DND-41 (cell line): ENCODE results near the gene RORC.
A peak's percentile ranks its signal among the peaks of the same experiment; 100 is the strongest.

Source experiments
- ATAC-seq: fragments of 200-7000 bp; cut with Tn5 transposase; 3 replicates; pipeline ENCODE4 v1.9.1; 2021; ENCODE audit warnings: low read depth; ENCODE audit not compliant: insufficient read depth
- DNase-seq: peaks from one replicate; pipeline ENCODE4 v3.0.0-alpha.2; 2020
- H2AFZ ChIP-seq: 2 replicates; pipeline ENCODE4 v1.6.0; 2012; ENCODE audit warnings: low read depth, low read length
- H3K27ac ChIP-seq: 2 replicates; pipeline ENCODE4 v1.5.1; 2012; ENCODE audit warnings: low read length, inconsistent platforms
- H3K27me3 ChIP-seq: fragments of 200-600 bp; sonication (generic); 2 replicates; pipeline ENCODE4 v1.6.0; 2012; ENCODE audit warnings: low read length, mild to moderate bottlenecking, inconsistent platforms; ENCODE audit not compliant: insufficient read depth, poor library complexity
- H3K36me3 ChIP-seq: 2 replicates; pipeline ENCODE4 v1.5.1; 2012; ENCODE audit warnings: low read length, inconsistent platforms; ENCODE audit not compliant: insufficient read depth
- H3K4me1 ChIP-seq: 2 replicates; pipeline ENCODE4 v1.5.1; 2012; ENCODE audit warnings: mild to moderate bottlenecking, low read length; ENCODE audit not compliant: insufficient read depth
- H3K4me2 ChIP-seq: 2 replicates; pipeline ENCODE4 v1.6.0; 2012; ENCODE audit warnings: mild to moderate bottlenecking, moderate library complexity, low read length, inconsistent platforms; ENCODE audit not compliant: insufficient read depth
- H3K4me3 ChIP-seq, 2 experiments: fragments of 200-600 bp in 1 of 2; shearing (Covaris generic) in 1 of 2; 2 replicates each; pipeline ENCODE4 v1.5.1; 2012 to 2016; ENCODE audit warnings: inconsistent platforms in 2 of 2, low read length in 2 of 2, mild to moderate bottlenecking in 2 of 2, low read depth in 1 of 2, moderate library complexity in 1 of 2
- H3K79me2 ChIP-seq: 2 replicates; pipeline ENCODE4 v1.6.0; 2012; ENCODE audit warnings: low read length, inconsistent platforms; ENCODE audit not compliant: insufficient read depth
- H3K9ac ChIP-seq: 2 replicates; pipeline ENCODE4 v1.6.0; 2012; ENCODE audit warnings: low read depth, mild to moderate bottlenecking, inconsistent platforms, low read length, moderate library complexity
- H3K9me3 ChIP-seq: 2 replicates; pipeline ENCODE4 v1.5.1; 2012; ENCODE audit warnings: low read length, moderate library complexity, mild to moderate bottlenecking, inconsistent platforms; ENCODE audit not compliant: insufficient read depth, severe bottlenecking
- H4K20me1 ChIP-seq: 2 replicates; pipeline ENCODE4 v1.6.0; 2012; ENCODE audit warnings: low read length; ENCODE audit not compliant: insufficient read depth
- CTCF ChIP-seq: IDR thresholded peaks from 2 replicates; pipeline ENCODE4 v1.5.1; 2012; ENCODE audit warnings: borderline replicate concordance, low read length, moderate library complexity, mild to moderate bottlenecking; ENCODE audit not compliant: poor library complexity, severe bottlenecking; ENCODE audit errors: extremely low read depth
- EZH2 ChIP-seq: IDR thresholded peaks from 3 replicates; pipeline ENCODE4 v1.6.1; 2012; ENCODE audit warnings: borderline replicate concordance, low read depth, mild to moderate bottlenecking, moderate library complexity, low read length, inconsistent platforms; ENCODE audit not compliant: severe bottlenecking

RORC gene

DNA sequence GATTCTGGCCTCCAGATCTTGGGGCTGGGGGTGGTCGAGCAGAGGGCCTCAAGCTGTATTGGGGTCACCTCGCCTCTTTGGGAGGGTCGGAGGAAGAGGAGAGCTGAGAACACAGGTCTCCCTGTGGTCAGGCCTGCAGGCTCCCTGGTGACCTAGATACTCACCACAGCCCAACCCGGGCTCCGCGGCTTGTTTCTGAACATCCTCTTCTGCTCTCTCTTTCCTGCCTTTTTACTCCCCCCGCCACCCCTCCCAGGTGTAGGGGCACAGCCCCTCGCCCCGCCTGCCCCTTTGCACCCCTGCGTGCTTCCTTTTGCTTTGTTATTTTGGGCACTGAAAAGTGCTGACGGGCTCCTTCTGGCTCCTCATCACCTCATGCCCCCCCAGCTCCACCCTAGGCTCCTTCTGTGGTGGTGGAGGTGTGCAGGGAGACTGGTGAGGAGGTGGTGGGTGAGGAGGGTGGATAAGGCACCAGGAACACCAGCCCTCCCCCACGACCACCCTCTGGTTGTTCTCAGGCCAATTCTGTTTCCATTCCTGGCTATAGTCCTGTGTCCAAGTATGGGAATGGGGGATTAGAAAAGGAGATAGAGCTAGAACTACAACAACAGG lies 15.8 kb downstream of the RORC start:
- peaks cover 11% of the 10 kb centered on the region for H3K79me2 ChIP-seq
- H3K4me3 ChIP-seq = no peak overlapping the region
- peaks cover 39% of the 10 kb centered on the region for H3K36me3 ChIP-seq
- H3K4me2 ChIP-seq = no peak overlapping the region; the same call in 1 of the 2 replicates
- H3K4me1 ChIP-seq = peaks cover 55% of the 10 kb centered on the region
- peak overlapping the region; percentile 50 for H3K9ac ChIP-seq
- ATAC-seq (no peak), DNase-seq (peak; percentile 30)
- H3K27me3 ChIP-seq = no peaks in the 10 kb centered on the region
- H3K27ac ChIP-seq = peak overlapping the region; percentile 96
- no peak for TF ChIP-seq CTCF
- TF ChIP-seq EZH2 = no peak
- no peaks in the 10 kb centered on the region for H3K9me3 ChIP-seq
- H2AFZ ChIP-seq = no peak overlapping the region
- no peaks in the 10 kb centered on the region for H4K20me1 ChIP-seq

DNA sequence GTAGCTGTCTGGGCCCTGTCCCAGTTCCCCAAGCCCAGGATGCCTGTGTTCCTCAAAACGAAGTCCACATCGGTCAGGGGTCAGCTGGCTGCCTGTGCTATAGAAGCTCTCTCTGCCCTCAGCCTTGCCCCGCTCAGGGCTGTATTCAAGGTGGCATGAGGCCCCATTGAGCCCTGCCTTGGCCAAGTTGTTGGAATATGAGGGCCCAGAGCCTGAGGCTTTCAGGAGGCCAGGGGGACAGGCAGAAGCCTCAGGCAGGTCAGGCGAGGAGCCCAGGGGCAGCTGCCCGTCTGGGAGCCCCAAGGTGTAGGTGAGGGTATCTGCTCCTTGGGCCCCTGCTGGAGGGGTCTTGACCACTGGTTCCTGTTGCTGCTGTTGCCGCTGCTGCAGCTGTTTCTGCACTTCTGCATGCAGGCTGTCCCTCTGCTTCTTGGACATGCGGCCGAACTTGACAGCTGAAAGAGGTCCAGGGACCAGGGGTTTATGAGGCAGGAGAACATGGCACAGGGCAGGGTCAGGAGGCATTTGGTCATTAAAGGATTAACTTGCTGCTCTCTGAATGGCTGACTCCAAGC lies 16.5 kb downstream of the RORC start:
- H3K79me2 ChIP-seq = peaks cover 11% of the 10 kb centered on the region
- no peak overlapping the region for H3K4me2 ChIP-seq
- peaks cover 39% of the 10 kb centered on the region for H3K36me3 ChIP-seq
- no peak for DNase-seq
- TF ChIP-seq CTCF (no peak), EZH2 (no peak)
- no peaks in the 10 kb centered on the region for H4K20me1 ChIP-seq
- H3K9ac ChIP-seq = no peak overlapping the region
- no peaks in the 10 kb centered on the region for H3K9me3 ChIP-seq
- ATAC-seq = no peak
- H3K27me3 ChIP-seq = no peaks in the 10 kb centered on the region
- no peak overlapping the region for H3K4me3 ChIP-seq
- H2AFZ ChIP-seq = no peak overlapping the region
- peak overlapping the region; percentile 96; the same call in 1 of the 2 replicates for H3K27ac ChIP-seq
- H3K4me1 ChIP-seq = peaks cover 47% of the 10 kb centered on the region

GRCh38 chr1:151814426-151814825 lies 17.2 kb downstream of the RORC start:
- peaks cover 41% of the 10 kb centered on the region for H3K4me1 ChIP-seq
- H3K9me3 ChIP-seq = no peaks in the 10 kb centered on the region
- no peak overlapping the region for H3K4me3 ChIP-seq
- H3K27me3 ChIP-seq = no peaks in the 10 kb centered on the region
- H2AFZ ChIP-seq = no peak overlapping the region
- no peak overlapping the region for H3K9ac ChIP-seq
- H4K20me1 ChIP-seq = no peaks in the 10 kb centered on the region
- TF ChIP-seq EZH2 (no peak), CTCF (no peak)
- no peak overlapping the region for H3K27ac ChIP-seq
- DNase-seq (no peak), ATAC-seq (no peak)
- H3K79me2 ChIP-seq = peaks cover 8% of the 10 kb centered on the region
- peaks cover 39% of the 10 kb centered on the region for H3K36me3 ChIP-seq
- H3K4me2 ChIP-seq = no peak overlapping the region
